Body of pancreas (tissue), 4 donors: ENCODE measurements around the gene HDHD2. TPM values are rescaled to one million over a fixed set of nuclear protein-coding genes. Genes with fewer than 3 reads are reported as not detected.

Experiments used
- ATAC-seq: fragments of 150-250 bp; one replicate; pipeline ENCODE4 v1.9.1; 2016
- DNase-seq, 4 donors: peaks; one replicate each; pipeline ENCODE4 v3.0.0-alpha.2; 2019
- H3K27ac ChIP-seq, 4 donors: fragments of 200-600 bp; sonication (generic); 1 replicate in 3 of 4; 2 replicates in 1 of 4; pipeline versions ENCODE4 v1.5.1 to v1.6.1; 2016 to 2019; ENCODE audit warnings: mild to moderate bottlenecking in 1 of 4, mixed read lengths in 1 of 4, moderate library complexity in 1 of 4
- H3K27me3 ChIP-seq, 2 donors: fragments of 200-600 bp; sonication (generic); one replicate each; pipeline ENCODE4 v1.6.0; 2016; ENCODE audit warnings: mild to moderate bottlenecking in 1 of 2
- H3K36me3 ChIP-seq, 2 donors: fragments of 200-600 bp; sonication (generic); replicated peaks in 1 of 2; 2 replicates each; pipeline ENCODE4 v1.5.1; 2016; ENCODE audit warnings: low read depth in 2 of 2; ENCODE audit not compliant: insufficient read depth in 1 of 2
- H3K4me1 ChIP-seq: fragments of 200-600 bp; sonication (generic); one replicate; pipeline ENCODE4 v1.6.0; 2016
- H3K4me3 ChIP-seq, 2 donors: fragments of 200-600 bp; sonication (generic); 1 replicate in 1 of 2; 2 replicates in 1 of 2; pipeline ENCODE4 v1.5.1; 2016 to 2019
- H3K9me3 ChIP-seq, 3 donors: fragments of 200-600 bp; sonication (generic); 1 replicate in 2 of 3; 2 replicates in 1 of 3; pipeline ENCODE4 v1.5.1; 2016
- CTCF ChIP-seq, 7 experiments: fragments of 450-650 bp in 4 of 7; fragments of 200-600 bp in 3 of 7; sonication (generic) in 3 of 7; IDR thresholded peaks; one replicate each; pipeline ENCODE4 v1.5.1; 2016 to 2019; ENCODE audit warnings: antibody characterized with exemption in 7 of 7
- POLR2A ChIP-seq, 3 donors: fragments of 450-650 bp; IDR thresholded peaks; one replicate each; pipeline ENCODE4 v1.6.1; 2016; ENCODE audit warnings: antibody characterized with exemption in 3 of 3, mild to moderate bottlenecking in 2 of 3
- WGBS, 2 donors: methylation state at CpG; one replicate each; pipeline ENCODE4 v1.1.5; 2017; 5-methylcytosine and 5-hydroxymethylcytosine counted together
- intact Hi-C: fragments of 100-400 bp; cut with DNase I; formaldehyde crosslinking; loops from one replicate; pipeline ENCODE4 v1.15.1; 2023
- total RNA-seq, 2 donors: library from RNA; depleted of rRNA; stranded (reverse); fragments of >200 nt; gene quantifications; one replicate each; pipeline ENCODE4 v1.1.0, GENCODE V29; 2016

HDHD2 gene
- total RNA-seq, 2 donors from 2014 or later, result 22.8 to 24.1 TPM

GRCh38 chr18:47149457-47150028, 757 bp downstream of the HDHD2 start:
- Histone ChIP-seq H3K36me3 (peaks cover 0 to 1% of the 10 kb centered on the region in 2 donors), H3K9me3 (no peaks in the 10 kb centered on the region), H3K4me3 (peak overlapping the region; percentile 23 to 81), H3K27ac (peak overlapping the region in 3 of 4 donors; percentile 70 to 89 (median 87)), H3K27me3 (no peaks in the 10 kb centered on the region), H3K4me1 (peaks cover 34% of the 10 kb centered on the region)
- intact Hi-C loops, result no loop called here
- DNase-seq (no peak), ATAC-seq (no peak)
- TF ChIP-seq CTCF (IDR thresholded peaks at IDR 0.05) (no peak), POLR2A (IDR thresholded peaks at IDR 0.05) (no peak)
- WGBS, 2 donors, result 14 to 17% methylated on average over 11 to 12 of the region's 12 CpGs

GRCh38 chr18:47146206-47146605, 4.1 kb downstream of the HDHD2 start:
- WGBS, 2 donors, result 89% methylated on average over 3 of the region's 3 CpGs
- intact Hi-C loops, result no loop called here

GRCh38 chr18:47143899-47144485, 6.3 kb downstream of the HDHD2 start:
- intact Hi-C loops, result no loop called here
- Histone ChIP-seq H3K4me3 (no peak overlapping the region), H3K27ac (no peak overlapping the region), H3K27me3 (no peaks in the 10 kb centered on the region), H3K4me1 (peaks cover 25% of the 10 kb centered on the region), H3K9me3 (no peaks in the 10 kb centered on the region), H3K36me3 (no peaks in the 10 kb centered on the region)
- 89 to 90% methylated on average over 4 of the region's 4 CpGs for WGBS, 2 donors
- TF ChIP-seq POLR2A (IDR thresholded peaks at IDR 0.05), result no peak
- no peak for TF ChIP-seq CTCF (IDR thresholded peaks at IDR 0.05)
- ATAC-seq (no peak), DNase-seq (no peak)

More at GRCh38 chr18:47146206-47146605, 4.1 kb downstream of the HDHD2 start:
- no peak overlapping the region for H3K4me3 ChIP-seq
- H3K4me1 ChIP-seq, result peaks cover 30% of the 10 kb centered on the region
- no peaks in the 10 kb centered on the region for H3K27me3 ChIP-seq
- no peak overlapping the region for H3K27ac ChIP-seq
- no peak for ATAC-seq
- no peaks in the 10 kb centered on the region for H3K9me3 ChIP-seq
- H3K36me3 ChIP-seq, result no peaks in the 10 kb centered on the region
- TF ChIP-seq CTCF (IDR thresholded peaks at IDR 0.05) (no peak), POLR2A (IDR thresholded peaks at IDR 0.05) (no peak)
- no peak for DNase-seq

GRCh38 chr18:47143153-47143552, 7.1 kb downstream of the HDHD2 start:
- no peak for ATAC-seq
- H3K9me3 ChIP-seq, result no peaks in the 10 kb centered on the region
- intact Hi-C loops, result no loop called here
- no peak for DNase-seq
- 96 to 98% methylated on average over 5 of the region's 5 CpGs for WGBS, 2 donors
- TF ChIP-seq POLR2A (IDR thresholded peaks at IDR 0.05) (no peak), CTCF (IDR thresholded peaks at IDR 0.05) (no peak)
- no peaks in the 10 kb centered on the region for H3K27me3 ChIP-seq
- H3K27ac ChIP-seq, result no peak overlapping the region
- H3K4me3 ChIP-seq, result no peak overlapping the region
- peaks cover 18% of the 10 kb centered on the region for H3K4me1 ChIP-seq
- H3K36me3 ChIP-seq, result no peaks in the 10 kb centered on the region

GRCh38 chr18:47141289-47141688, 9.0 kb downstream of the HDHD2 start:
- Histone ChIP-seq H3K27ac (no peak overlapping the region), H3K36me3 (peaks cover 0 to under 1% of the 10 kb centered on the region in 2 donors), H3K9me3 (no peaks in the 10 kb centered on the region), H3K4me1 (peaks cover 11% of the 10 kb centered on the region), H3K27me3 (no peaks in the 10 kb centered on the region), H3K4me3 (no peak overlapping the region)
- ATAC-seq (no peak), DNase-seq (no peak)
- intact Hi-C loops, result no loop called here
- no peak for TF ChIP-seq CTCF (IDR thresholded peaks at IDR 0.05)
- no peak for TF ChIP-seq POLR2A (IDR thresholded peaks at IDR 0.05)
